Heart right ventricle (tissue), 16 donors: ENCODE measurements around the gene UEVLD. TPM values are rescaled to one million over a fixed set of nuclear protein-coding genes. Genes with fewer than 3 reads are reported as not detected.
"Not testable (repeated sequence)": the region's sequence is repeated elsewhere in the genome, so short reads cannot be mapped to it uniquely, and the experiment has no call there.

Experiments used
- ATAC-seq, 8 donors: fragments of 200-7000 bp; cut with Tn5 transposase; one replicate each; pipeline ENCODE4 v1.9.1; 2020; ENCODE audit warnings: mild to moderate bottlenecking in 8 of 8, moderate library complexity in 8 of 8, moderate number of reproducible peaks in 1 of 8
- DNase-seq, 2 donors: peaks; one replicate each; pipeline ENCODE4 v3.0.0-alpha.2; 2020
- H3K27ac ChIP-seq, 10 donors: fragments of 200-600 bp; sonication (generic) in 2 of 10; one replicate each; pipeline versions ENCODE4 v1.5.0 to v1.8.0; 2020 to 2022; ENCODE audit warnings: mild to moderate bottlenecking in 3 of 10
- H3K27me3 ChIP-seq, 7 donors: fragments of 200-600 bp; one replicate each; pipeline ENCODE4 v1.8.0; 2021 to 2022; ENCODE audit warnings: mild to moderate bottlenecking in 2 of 7
- H3K36me3 ChIP-seq, 9 donors: fragments of 200-600 bp; sonication (generic) in 1 of 9; one replicate each; pipeline versions ENCODE4 v1.5.0 to v1.8.0; 2020 to 2022; ENCODE audit warnings: mild to moderate bottlenecking in 2 of 9
- H3K4me1 ChIP-seq, 9 donors: fragments of 200-600 bp; sonication (generic) in 1 of 9; one replicate each; pipeline versions ENCODE4 v1.5.0 to v1.8.0; 2020 to 2022; ENCODE audit warnings: mild to moderate bottlenecking in 4 of 9
- H3K4me3 ChIP-seq, 10 donors: fragments of 200-600 bp; sonication (generic) in 2 of 10; one replicate each; pipeline versions ENCODE4 v1.5.0 to v1.8.0; 2020 to 2022; ENCODE audit warnings: mild to moderate bottlenecking in 7 of 10, moderate library complexity in 2 of 10
- H3K9me3 ChIP-seq, 11 donors: fragments of 200-600 bp in 10 of 11; sonication (generic) in 2 of 11; one replicate each; pipeline versions ENCODE4 v1.5.0 to v1.8.0; 2013 to 2022; ENCODE audit warnings: mild to moderate bottlenecking in 2 of 11, control low read depth in 1 of 11, moderate library complexity in 1 of 11
- WGBS, 2 donors: extraction: QIAGEN DNeasy Blood & Tissue Kit; methylation state at CpG; one replicate each; pipeline ENCODE4 v1.1.7; 2013; ENCODE audit warnings: inconsistent platforms in 1 of 2; 5-methylcytosine and 5-hydroxymethylcytosine counted together
- intact Hi-C, 10 donors: fragments of 100-400 bp; cut with DNase I; formaldehyde crosslinking; loops; one replicate each; pipeline versions ENCODE4 v1.11.1 to v1.14.2; 2022
- polyA plus RNA-seq, 2 donors: library from polyadenylated mRNA; stranded (reverse); fragments of 200-250 nt; gene quantifications; one replicate each; pipeline ENCODE4 v1.2.3, GENCODE V29; 2013
- total RNA-seq, 10 donors: library from RNA; stranded (reverse); fragmentation: NEBNext Ultra II Directional in 3 of 10; extraction: Animal tissue kit (Norgen Biotek cat#: 25700) in 3 of 10; gene quantifications; one replicate each; pipeline versions ENCODE4 v1.2.1 to v1.2.4, GENCODE V29; 2021 to 2023
- TF ChIP-seq, protein P1 (sequence below), 9 donors: fragments of 200-600 bp; sonication (generic) in 2 of 9; IDR thresholded peaks; one replicate each; pipeline versions ENCODE4 v1.5.0 to v1.8.0; 2021 to 2022; ENCODE audit warnings: antibody characterized with exemption in 9 of 9, mild to moderate bottlenecking in 5 of 9, moderate library complexity in 1 of 9
- donor health status: Arrhythmogenic right ventricular cardiomyopathy.
- donor health status: ischemic (EF 13 %, LVEDD 7.1; RV severe dilation, severe dysfunction).
- donor health status: healthy with polysubstance abuse.
- donor health status: DM: no; HTN: yes; CAD: no.
- donor health status: DM: no; HTN: no; CAD: no.
- donor health status: ischemic (EF 25% LVEDD 6.9; RV normal size, moderate dysfunction).
- donor health status: ischemic (EF 25% LVEDD 5.7; RV mildly dilated, moderate dysfunction).
- donor health status: healthy.
- donor health status: DM: yes; HTN: yes; CAD: no.
- donor health status: Ischemic cardiomyopathy.
- donor health status: ischemic (EF 35%, LVEDD 5.7; RV mildly dilated, moderate dysfunction).
- donor health status: nonischemic (EF 11% LVEDD 7.7; RV severe dilation, severe dysfunction).
- donor health status: DM: yes; HTN: yes; CAD: no.
- donor health status: PGD.
- donor health status: ischemic (EF 29% LVEDD 5.4; RV normal size, mild dysfunction).
- donor health status: nonischemic (EF 23%, LVEDD 6.1; RV moderate dilation, normal function).

The UEVLD gene
- total and polyA plus RNA-seq, 12 donors, result 5.6 to 25.8 (median 18.4) TPM

DNA sequence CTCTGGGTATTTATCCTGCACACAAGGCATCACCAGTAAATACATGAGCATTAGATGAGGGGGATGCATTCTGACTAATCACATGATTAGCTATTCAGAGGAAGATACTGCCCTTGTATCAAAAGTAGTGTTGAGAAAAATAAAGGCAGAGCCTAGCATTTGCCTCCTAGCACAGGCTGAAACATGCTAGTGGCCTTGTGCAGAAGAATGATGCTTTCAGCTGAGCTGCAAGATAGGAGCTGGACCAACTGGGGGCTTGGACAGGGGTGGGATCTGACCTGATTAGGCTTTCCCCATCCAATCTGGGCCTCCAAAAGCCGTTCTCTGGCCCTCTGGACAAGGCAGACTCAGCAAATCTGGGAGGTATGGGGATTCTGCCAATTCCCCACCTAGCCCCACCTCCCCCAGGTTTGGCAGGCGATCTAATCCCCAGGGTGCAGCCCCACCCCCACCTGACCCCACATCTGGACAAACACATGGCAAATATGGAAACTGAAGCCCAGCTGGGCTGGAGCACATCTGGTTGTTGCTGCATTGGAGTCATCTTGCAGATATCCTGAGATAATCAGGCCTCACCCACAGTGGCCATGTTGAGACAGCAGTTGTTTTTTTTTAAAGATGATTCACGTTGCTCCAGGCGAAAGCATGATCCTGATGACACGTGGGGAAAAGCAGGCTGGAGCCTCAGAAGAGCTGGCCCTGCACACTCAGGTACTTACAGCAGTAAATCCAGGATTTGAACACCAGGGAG lies 6.6 kb upstream of the UEVLD start:
- TF ChIP-seq, protein P1, sequence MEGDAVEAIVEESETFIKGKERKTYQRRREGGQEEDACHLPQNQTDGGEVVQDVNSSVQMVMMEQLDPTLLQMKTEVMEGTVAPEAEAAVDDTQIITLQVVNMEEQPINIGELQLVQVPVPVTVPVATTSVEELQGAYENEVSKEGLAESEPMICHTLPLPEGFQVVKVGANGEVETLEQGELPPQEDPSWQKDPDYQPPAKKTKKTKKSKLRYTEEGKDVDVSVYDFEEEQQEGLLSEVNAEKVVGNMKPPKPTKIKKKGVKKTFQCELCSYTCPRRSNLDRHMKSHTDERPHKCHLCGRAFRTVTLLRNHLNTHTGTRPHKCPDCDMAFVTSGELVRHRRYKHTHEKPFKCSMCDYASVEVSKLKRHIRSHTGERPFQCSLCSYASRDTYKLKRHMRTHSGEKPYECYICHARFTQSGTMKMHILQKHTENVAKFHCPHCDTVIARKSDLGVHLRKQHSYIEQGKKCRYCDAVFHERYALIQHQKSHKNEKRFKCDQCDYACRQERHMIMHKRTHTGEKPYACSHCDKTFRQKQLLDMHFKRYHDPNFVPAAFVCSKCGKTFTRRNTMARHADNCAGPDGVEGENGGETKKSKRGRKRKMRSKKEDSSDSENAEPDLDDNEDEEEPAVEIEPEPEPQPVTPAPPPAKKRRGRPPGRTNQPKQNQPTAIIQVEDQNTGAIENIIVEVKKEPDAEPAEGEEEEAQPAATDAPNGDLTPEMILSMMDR (IDR thresholded peaks at IDR 0.05), result no peak
- H3K9me3 ChIP-seq, result no peaks in the 10 kb centered on the region
- intact Hi-C loops, result no loop called here
- peaks cover 0 to 18% (median 11%) of the 10 kb centered on the region in 9 donors for H3K4me1 ChIP-seq
- WGBS, 2 donors, result 65 to 74% methylated on average over 5 of the region's 5 CpGs
- H3K27ac ChIP-seq, result no peak overlapping the region
- H3K4me3 ChIP-seq, result no peak overlapping the region
- H3K36me3 ChIP-seq, result peaks cover 0 to 15% (median 4%) of the 10 kb centered on the region in 9 donors
- H3K27me3 ChIP-seq, result no peaks in the 10 kb centered on the region
- ATAC-seq (no peak), DNase-seq (no peak)

DNA sequence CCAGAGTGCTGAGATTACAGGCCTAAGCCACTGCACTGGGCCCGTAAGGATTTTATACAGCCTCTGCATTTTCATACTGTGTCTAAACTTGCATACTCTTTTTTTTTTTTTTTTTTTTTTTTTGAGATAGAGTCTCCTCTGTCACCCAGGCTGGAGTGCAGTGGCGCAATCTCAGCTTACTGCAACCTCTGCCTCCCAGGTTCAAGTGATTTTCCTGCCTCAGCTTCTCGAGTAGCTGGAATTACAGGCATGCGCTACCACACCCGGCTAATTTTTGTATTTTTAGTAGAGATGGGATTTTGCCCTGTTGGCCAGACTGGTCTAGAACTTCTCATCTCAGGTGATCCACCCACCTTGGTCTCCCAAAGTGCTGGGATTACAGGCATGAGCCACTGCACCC lies 5.6 kb upstream of the UEVLD start:
- Histone ChIP-seq H3K36me3 (peaks cover 0 to 15% (median 4%) of the 10 kb centered on the region in 9 donors), H3K4me1 (peaks cover 0 to 29% (median 21%) of the 10 kb centered on the region in 9 donors)
- H3K4me3 ChIP-seq, H3K9me3 ChIP-seq, H3K27me3 ChIP-seq, H3K27ac ChIP-seq, intact Hi-C loops, ATAC-seq, DNase-seq: not testable (repeated sequence)
- WGBS, 2 donors, result 88 to 94% methylated on average over 5 of the region's 5 CpGs

DNA sequence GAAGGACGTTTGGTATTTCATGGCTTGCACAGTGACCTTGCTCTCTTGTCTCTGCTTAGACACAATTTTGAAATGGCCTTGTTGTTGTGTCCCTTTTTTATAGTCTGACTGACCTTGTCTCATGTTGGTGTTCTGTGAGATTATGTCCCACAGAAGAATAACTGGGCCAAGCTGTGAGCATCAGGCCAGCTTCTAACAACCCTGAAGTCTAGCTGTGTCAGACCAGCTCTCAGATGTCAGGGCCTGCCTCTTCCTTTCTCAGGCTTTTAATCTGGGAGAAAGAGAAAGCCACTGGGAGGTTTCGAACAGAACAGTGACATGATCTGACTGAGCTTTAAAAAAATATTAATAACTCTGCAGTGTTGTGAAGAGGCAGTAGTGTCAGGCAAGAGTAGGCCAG lies 2.0 kb upstream of the UEVLD start:
- Histone ChIP-seq H3K4me1 (peaks cover 0 to 48% (median 35%) of the 10 kb centered on the region in 9 donors), H3K27me3 (no peaks in the 10 kb centered on the region), H3K27ac (peak overlapping the region in 7 of 10 donors; percentile 30 to 87 (median 48)), H3K36me3 (peaks cover 0 to 2% (median under 1%) of the 10 kb centered on the region in 9 donors), H3K4me3 (no peak overlapping the region), H3K9me3 (no peaks in the 10 kb centered on the region)
- DNase-seq, result no peak
- TF ChIP-seq, protein P1 (IDR thresholded peaks at IDR 0.05), result no peak
- WGBS, 2 donors, result 44% methylated on average over 2 of the region's 2 CpGs
- no peak for ATAC-seq
- intact Hi-C loops, result no loop called here

DNA sequence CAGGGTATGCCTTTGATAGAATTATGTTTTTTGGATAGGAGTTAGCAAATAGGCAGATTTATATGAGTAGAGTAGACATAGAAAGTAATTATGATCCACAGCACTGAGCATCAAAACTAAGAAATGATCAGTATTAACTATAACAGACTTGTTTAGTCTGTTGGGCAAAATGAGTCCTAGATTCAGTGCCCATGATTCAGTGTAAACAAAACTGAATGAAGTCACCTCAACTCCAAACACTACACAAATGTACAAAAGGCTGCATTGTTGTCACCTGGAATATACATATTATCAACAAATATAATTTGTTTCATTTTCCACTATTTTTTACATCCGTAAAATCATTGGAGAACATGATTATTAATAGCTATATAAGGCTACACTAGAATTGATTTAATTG lies 6.7 kb downstream of the UEVLD start:
- no peak for ATAC-seq
- Histone ChIP-seq H3K27me3 (no peaks in the 10 kb centered on the region), H3K4me3 (no peak overlapping the region), H3K9me3 (no peaks in the 10 kb centered on the region), H3K27ac (no peak overlapping the region), H3K4me1 (peaks cover 0 to 8% (median 2%) of the 10 kb centered on the region in 9 donors), H3K36me3 (peaks cover 0 to 42% (median 12%) of the 10 kb centered on the region in 9 donors)
- WGBS, 2 donors, result 95 to 97% methylated on average over 1 of the region's 1 CpG
- no peak for DNase-seq
- intact Hi-C loops, result loop anchor here in 3 of 10 donors (10.0 kb wide), 3 partner anchors 47 to 143 kb away; partner anchors contain the start of genes IGSF22 (in 1 of the 3) and SPTY2D1 (in 1 of the 3)
- TF ChIP-seq, protein P1 (IDR thresholded peaks at IDR 0.05), result no peak
